ENCODE data around the gene SLC7A10.

- TF ChIP-seq REST (IDR thresholded peaks at IDR 0.05; ENCODE audit: low read depth, low read length) = no peak
- no peak for TF ChIP-seq EP300 (IDR thresholded peaks at IDR 0.05; ENCODE audit: borderline replicate concordance in 1 of 2, low read depth in 1 of 2, low read length in 1 of 2)
- no peak for TF ChIP-seq USF2 (IDR thresholded peaks at IDR 0.05; ENCODE audit: borderline replicate concordance, low read depth, low read length)
- TF ChIP-seq CTCF (IDR thresholded peaks at IDR 0.05) = no peak
- TF ChIP-seq POLR2AphosphoS5 (IDR thresholded peaks at IDR 0.05; ENCODE audit: low read depth, low read length) = no peak
- TF ChIP-seq JUND (IDR thresholded peaks at IDR 0.05) = no peak
- TF ChIP-seq GABPA (IDR thresholded peaks at IDR 0.05; ENCODE audit: low read depth) = no peak
- TF ChIP-seq NFIC (IDR thresholded peaks at IDR 0.05; ENCODE audit: borderline replicate concordance) = no peak
- no peak for TF ChIP-seq USF1 (IDR thresholded peaks at IDR 0.05; ENCODE audit: borderline replicate concordance, low read depth)
- TF ChIP-seq MAX (IDR thresholded peaks at IDR 0.05; ENCODE audit: low read depth) = no peak
Measured at GRCh38 chr19:33261511-33262189, 36.0 kb upstream of the SLC7A10 start.

Data from SK-N-SH (cell line).